Raji (cell line): ENCODE data around the gene STEAP2.

Experiments used
- POLR2A ChIP-seq: IDR thresholded peaks from 2 replicates; pipeline ENCODE4 v1.6.1; 2011; ENCODE audit warnings: low read depth, low read length, control low read depth; ENCODE audit not compliant: insufficient read depth

Gene STEAP2

GRCh38 chr7:90272242-90272641 lies 60.7 kb downstream of the STEAP2 start:
- TF ChIP-seq POLR2A: no peak

GRCh38 chr7:90274161-90274560 lies 62.6 kb downstream of the STEAP2 start:
- TF ChIP-seq POLR2A: no peak

- TF ChIP-seq POLR2A: no peak
Observed at GRCh38 chr7:90276033-90276728, 64.6 kb downstream of the STEAP2 start.
